HUES48 (cell line): ENCODE data around the gene NRG3.
"Not testable (repeated sequence)": the region's sequence is repeated elsewhere in the genome, so short reads cannot be mapped to it uniquely, and the experiment has no call there.

Experiments used
- H3K27ac ChIP-seq: one replicate; pipeline ENCODE4 v1.7.0; 2013; ENCODE audit warnings: low read depth, low read length, inconsistent platforms
- H3K27me3 ChIP-seq: 2 replicates; pipeline ENCODE4 v1.6.1; 2013; ENCODE audit warnings: mild to moderate bottlenecking, low read length; ENCODE audit not compliant: control insufficient read depth, insufficient read depth
- H3K36me3 ChIP-seq: 2 replicates; pipeline ENCODE4 v1.6.1; 2013; ENCODE audit warnings: low read length; ENCODE audit not compliant: control insufficient read depth, insufficient read depth
- H3K4me1 ChIP-seq: 2 replicates; pipeline ENCODE4 v1.6.1; 2013; ENCODE audit warnings: mild to moderate bottlenecking, low read length; ENCODE audit not compliant: control insufficient read depth, insufficient read depth
- H3K4me3 ChIP-seq: 2 replicates; pipeline ENCODE4 v1.5.1; 2013; ENCODE audit warnings: mild to moderate bottlenecking, low read depth, low read length
- H3K9ac ChIP-seq: 2 replicates; pipeline ENCODE4 v1.6.1; 2013; ENCODE audit warnings: mild to moderate bottlenecking, low read depth, low read length, moderate library complexity
- H3K9me3 ChIP-seq: 2 replicates; pipeline ENCODE4 v1.6.1; 2013; ENCODE audit warnings: low read length; ENCODE audit not compliant: control insufficient read depth, insufficient read depth

NRG3 gene

GRCh38 chr10:82943142-82943541, 1068.1 kb downstream of the NRG3 start:
- no peaks in the 10 kb centered on the region for H3K27me3 ChIP-seq
- H3K4me3 ChIP-seq = no peak overlapping the region
- H3K9ac ChIP-seq = no peak overlapping the region
- no peak overlapping the region for H3K27ac ChIP-seq
- peaks cover 9% of the 10 kb centered on the region for H3K9me3 ChIP-seq
- H3K36me3 ChIP-seq = no peaks in the 10 kb centered on the region
- no peaks in the 10 kb centered on the region for H3K4me1 ChIP-seq

- Histone ChIP-seq H3K9ac (no peak overlapping the region), H3K9me3 (peaks cover 9% of the 10 kb centered on the region), H3K36me3 (no peaks in the 10 kb centered on the region), H3K4me1 (no peaks in the 10 kb centered on the region), H3K27me3 (no peaks in the 10 kb centered on the region), H3K4me3 (no peak overlapping the region), H3K27ac (no peak overlapping the region)
Observed at GRCh38 chr10:82949816-82950575, 1075.0 kb downstream of the NRG3 start.

GRCh38 chr10:82953331-82953730, 1078.3 kb downstream of the NRG3 start:
- Histone ChIP-seq H3K4me3 (no peak overlapping the region), H3K9me3 (no peaks in the 10 kb centered on the region)

GRCh38 chr10:82953909-82954308, 1078.9 kb downstream of the NRG3 start:
- Histone ChIP-seq H3K36me3 (no peaks in the 10 kb centered on the region), H3K9ac (no peak overlapping the region), H3K9me3 (no peaks in the 10 kb centered on the region), H3K27ac (no peak overlapping the region), H3K4me1 (no peaks in the 10 kb centered on the region), H3K27me3 (no peaks in the 10 kb centered on the region), H3K4me3 (no peak overlapping the region)

More at GRCh38 chr10:82953331-82953730, 1078.3 kb downstream of the NRG3 start:
- H3K9ac ChIP-seq = no peak overlapping the region
- H3K4me1 ChIP-seq = no peaks in the 10 kb centered on the region
- H3K27ac ChIP-seq = no peak overlapping the region
- H3K27me3 ChIP-seq = no peaks in the 10 kb centered on the region
- H3K36me3 ChIP-seq = no peaks in the 10 kb centered on the region

GRCh38 chr10:82960421-82961060, 1085.5 kb downstream of the NRG3 start:
- not testable (repeated sequence) for H3K36me3 ChIP-seq, H3K9ac ChIP-seq, H3K9me3 ChIP-seq, H3K4me3 ChIP-seq, H3K27me3 ChIP-seq
- peak overlapping the region; percentile 14 for H3K27ac ChIP-seq
- H3K4me1 ChIP-seq = peaks cover 41% of the 10 kb centered on the region

GRCh38 chr10:82961864-82962263, 1086.9 kb downstream of the NRG3 start:
- Histone ChIP-seq H3K9me3 (no peaks in the 10 kb centered on the region), H3K27ac (peak overlapping the region; percentile 10), H3K9ac (no peak overlapping the region), H3K36me3 (no peaks in the 10 kb centered on the region), H3K27me3 (no peaks in the 10 kb centered on the region), H3K4me1 (peaks cover 41% of the 10 kb centered on the region), H3K4me3 (no peak overlapping the region)

GRCh38 chr10:82966130-82966529, 1091.1 kb downstream of the NRG3 start:
- Histone ChIP-seq H3K9ac (no peak overlapping the region), H3K4me1 (peaks cover 34% of the 10 kb centered on the region), H3K36me3 (no peaks in the 10 kb centered on the region), H3K27me3 (no peaks in the 10 kb centered on the region), H3K9me3 (no peaks in the 10 kb centered on the region), H3K27ac (no peak overlapping the region), H3K4me3 (no peak overlapping the region)

GRCh38 chr10:82968533-82968932, 1093.5 kb downstream of the NRG3 start:
- Histone ChIP-seq H3K27ac (no peak overlapping the region), H3K9me3 (no peaks in the 10 kb centered on the region), H3K36me3 (no peaks in the 10 kb centered on the region), H3K9ac (no peak overlapping the region), H3K4me1 (peaks cover 22% of the 10 kb centered on the region), H3K4me3 (no peak overlapping the region), H3K27me3 (no peaks in the 10 kb centered on the region)

- Histone ChIP-seq H3K27ac (no peak overlapping the region), H3K9ac (no peak overlapping the region), H3K36me3 (no peaks in the 10 kb centered on the region), H3K4me3 (no peak overlapping the region), H3K4me1 (peaks cover 15% of the 10 kb centered on the region), H3K27me3 (no peaks in the 10 kb centered on the region), H3K9me3 (no peaks in the 10 kb centered on the region)
Observed at GRCh38 chr10:82969405-82969804, 1094.4 kb downstream of the NRG3 start.

- peaks cover 7% of the 10 kb centered on the region for H3K4me1 ChIP-seq
- H3K27me3 ChIP-seq = no peaks in the 10 kb centered on the region
- no peak overlapping the region for H3K27ac ChIP-seq
- no peak overlapping the region for H3K9ac ChIP-seq
- H3K9me3 ChIP-seq = no peaks in the 10 kb centered on the region
- no peaks in the 10 kb centered on the region for H3K36me3 ChIP-seq
- H3K4me3 ChIP-seq = no peak overlapping the region
Observed at GRCh38 chr10:82980321-82980720, 1105.3 kb downstream of the NRG3 start.

- Histone ChIP-seq H3K36me3 (no peaks in the 10 kb centered on the region), H3K4me1 (peaks cover 7% of the 10 kb centered on the region), H3K27me3 (no peaks in the 10 kb centered on the region), H3K4me3 (no peak overlapping the region), H3K9ac (no peak overlapping the region), H3K9me3 (no peaks in the 10 kb centered on the region), H3K27ac (no peak overlapping the region)
Observed at GRCh38 chr10:82981137-82981723, 1106.2 kb downstream of the NRG3 start.
